ENCODE measurements around the gene CELF5.
A peak's percentile ranks its signal among the peaks of the same experiment; 100 is the strongest.
"Not testable (repeated sequence)": the region's sequence is repeated elsewhere in the genome, so short reads cannot be mapped to it uniquely, and the experiment has no call there.

The CELF5 gene

GRCh38 chr19:3275583-3276340 is 51.3 kb downstream of the CELF5 start:
- peak in 1 of 2 donors; percentile 22 for DNase-seq

GRCh38 chr19:3276341-3276799 is 51.9 kb downstream of the CELF5 start:
- DNase-seq = no peak

- no peak for DNase-seq
Measured at GRCh38 chr19:3277649-3278048, 53.2 kb downstream of the CELF5 start.

GRCh38 chr19:3278294-3278693 is 53.8 kb downstream of the CELF5 start:
- no peak for DNase-seq

- no peak for DNase-seq
Measured at GRCh38 chr19:3278749-3279148, 54.3 kb downstream of the CELF5 start.

DNA sequence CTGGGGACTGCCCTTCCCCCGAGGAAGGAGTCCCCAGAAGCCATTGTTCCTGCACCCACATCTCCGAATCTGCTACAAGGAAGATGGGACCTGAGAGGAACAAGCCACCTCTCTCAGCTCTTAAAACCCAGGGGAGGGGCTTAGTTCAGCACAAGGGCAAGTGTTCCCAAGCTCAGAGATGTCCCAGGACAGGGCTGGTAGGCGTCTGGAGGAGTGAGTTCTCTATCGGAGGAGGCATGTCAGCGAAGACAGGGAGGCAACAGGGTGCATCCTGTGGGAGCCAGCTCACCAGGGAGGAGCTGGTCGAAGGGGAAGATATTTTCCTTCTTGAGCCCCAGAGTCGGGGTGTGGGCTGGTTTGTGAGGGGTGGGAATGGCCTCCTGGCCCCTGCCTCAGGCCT is 54.8 kb downstream of the CELF5 start:
- DNase-seq = no peak

GRCh38 chr19:3281026-3281425 is 56.6 kb downstream of the CELF5 start:
- no peak for DNase-seq

DNA sequence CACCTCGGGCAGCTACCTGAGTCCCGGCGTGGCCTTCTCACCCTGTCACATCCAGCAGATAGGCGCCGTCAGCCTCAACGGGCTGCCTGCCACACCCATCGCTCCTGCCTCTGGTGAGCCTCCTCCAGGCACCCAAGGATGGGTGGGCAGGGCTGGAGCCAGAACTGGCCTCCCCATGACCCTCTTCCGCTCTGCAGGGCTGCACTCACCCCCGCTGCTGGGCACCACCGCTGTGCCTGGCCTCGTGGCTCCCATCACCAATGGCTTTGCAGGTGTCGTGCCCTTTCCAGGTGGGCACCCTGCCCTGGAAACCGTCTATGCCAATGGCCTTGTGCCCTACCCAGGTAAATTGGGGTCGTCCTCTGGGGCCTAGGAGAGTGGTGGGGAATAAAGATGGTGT is 57.7 kb downstream of the CELF5 start:
- no peak for DNase-seq

GRCh38 chr19:3282564-3282963 is 58.1 kb downstream of the CELF5 start:
- DNase-seq = no peak

DNA sequence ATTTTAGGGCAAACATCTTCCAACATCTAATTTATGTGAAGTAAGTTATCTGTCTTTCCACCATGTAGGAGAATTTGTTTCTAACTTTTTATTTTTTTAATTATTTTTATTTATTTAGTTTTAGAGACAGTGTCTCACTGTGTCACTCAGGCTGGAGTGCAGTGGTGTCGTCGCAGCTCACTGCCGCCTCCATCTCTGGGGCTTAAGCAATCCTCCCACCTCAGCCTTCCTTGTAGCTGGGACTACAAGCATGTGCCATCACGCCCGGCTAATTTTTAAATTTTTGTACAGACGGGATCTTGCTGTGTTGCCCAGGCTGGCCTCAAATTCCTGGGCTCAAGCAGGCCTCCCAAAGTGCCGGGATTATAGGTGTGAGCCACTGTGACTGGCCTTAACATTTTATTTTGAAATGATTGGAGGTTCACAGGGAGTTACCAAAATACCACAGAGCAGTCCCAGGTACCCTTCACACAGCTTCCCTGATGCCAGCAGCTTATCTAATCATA is 58.8 kb downstream of the CELF5 start:
- DNase-seq = no peak

- no peak for DNase-seq
Measured at GRCh38 chr19:3283886-3284657, 59.6 kb downstream of the CELF5 start.

- DNase-seq = no peak
Measured at GRCh38 chr19:3284759-3285646, 60.5 kb downstream of the CELF5 start.

DNA sequence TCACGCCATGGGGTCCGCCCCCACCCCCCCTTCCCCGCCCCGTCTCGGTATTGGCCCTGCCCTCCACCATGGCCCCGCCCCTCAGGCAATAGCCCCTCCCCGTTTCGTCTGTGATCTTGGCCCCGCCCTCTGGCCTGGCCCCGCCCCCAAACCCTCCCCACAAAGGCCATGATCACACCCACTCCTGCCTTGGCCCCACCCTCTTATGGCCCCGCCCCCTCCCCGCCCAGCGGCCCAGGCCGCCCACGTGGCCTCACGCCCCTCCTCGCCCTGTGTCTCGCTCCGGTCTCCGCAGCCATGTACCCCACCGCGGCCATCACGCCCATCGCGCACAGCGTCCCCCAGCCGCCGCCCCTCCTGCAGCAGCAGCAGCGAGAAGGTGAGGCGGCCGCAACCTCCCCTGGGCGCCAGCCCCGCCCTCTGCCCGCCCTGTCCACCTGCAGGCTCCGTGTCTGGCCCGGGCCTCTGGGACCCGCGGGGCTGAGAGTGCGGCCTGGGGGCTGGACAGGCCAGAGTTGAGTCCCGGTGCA is 61.3 kb downstream of the CELF5 start:
- DNase-seq = no peak

- DNase-seq = no peak
Measured at GRCh38 chr19:3287814-3288213, 63.4 kb downstream of the CELF5 start.

DNA sequence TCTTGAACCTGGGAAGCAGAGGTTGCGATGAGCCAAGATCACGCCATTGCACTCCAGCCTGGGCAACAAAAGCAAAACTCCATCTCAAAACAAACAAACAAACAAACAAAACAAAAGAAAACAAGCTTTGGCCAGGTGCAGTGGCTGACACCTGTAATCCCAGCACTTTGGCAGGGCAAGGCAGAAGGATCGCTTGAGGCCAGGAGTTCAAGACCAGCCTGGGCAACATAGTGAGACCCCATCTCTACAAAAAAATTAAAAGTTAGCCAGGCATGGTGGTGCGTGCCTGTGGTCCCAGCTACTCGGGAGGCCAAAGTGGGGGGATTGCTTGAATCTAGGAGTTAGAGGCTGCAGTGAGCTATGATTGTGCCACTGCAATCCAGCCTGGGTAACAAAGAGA is 64.0 kb downstream of the CELF5 start:
- DNase-seq = not testable (repeated sequence)

DNA sequence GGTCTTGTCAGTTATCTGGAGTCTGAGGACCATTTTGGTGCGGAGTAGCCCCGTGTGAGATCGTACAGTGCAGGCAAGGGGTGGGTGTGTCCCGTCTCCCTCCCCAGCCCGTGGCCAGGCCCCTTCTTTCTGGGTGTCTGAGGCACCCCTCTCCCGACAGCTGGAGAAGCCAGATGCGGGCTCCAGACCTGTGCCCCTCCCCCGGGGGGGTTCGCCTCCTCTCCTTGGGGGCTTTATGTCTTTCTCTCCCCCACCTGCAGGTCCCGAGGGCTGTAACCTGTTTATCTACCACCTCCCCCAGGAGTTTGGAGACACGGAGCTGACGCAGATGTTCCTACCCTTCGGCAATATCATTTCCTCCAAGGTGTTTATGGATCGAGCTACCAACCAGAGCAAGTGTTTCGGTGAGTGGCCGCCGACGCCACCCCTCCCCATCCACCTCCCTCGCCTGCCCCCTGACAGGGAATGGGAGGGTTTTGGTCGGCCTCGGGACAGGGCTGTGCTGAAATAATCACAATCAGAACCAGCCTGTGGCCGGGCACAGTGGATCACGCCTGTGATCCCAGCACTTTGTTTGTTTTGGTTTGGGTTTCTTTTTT is 65.6 kb downstream of the CELF5 start:
- no peak for DNase-seq

GRCh38 chr19:3290858-3291257 is 66.4 kb downstream of the CELF5 start:
- not testable (repeated sequence) for DNase-seq

DNA sequence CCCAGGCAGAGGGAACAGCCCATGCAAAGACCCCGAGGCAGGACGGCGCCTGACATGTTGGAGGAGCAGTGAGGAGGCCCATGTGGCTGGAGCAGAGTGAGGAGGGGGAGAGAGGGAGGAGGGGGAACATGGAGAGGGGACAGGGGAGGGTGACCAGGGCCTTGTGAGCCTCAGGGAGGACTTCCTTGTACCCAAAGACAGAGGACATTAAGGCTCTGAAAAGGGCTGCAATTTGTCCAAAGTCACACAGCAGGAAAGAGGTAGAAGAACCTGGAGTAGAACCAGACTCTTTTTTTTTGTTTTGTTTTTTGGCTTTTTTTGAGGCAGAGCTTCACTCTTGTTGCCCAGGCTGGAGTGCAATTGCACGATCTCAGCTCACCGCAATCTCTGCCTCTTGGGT is 67.2 kb downstream of the CELF5 start:
- no peak for DNase-seq

GRCh38 chr19:3292958-3293529 is 68.6 kb downstream of the CELF5 start:
- DNase-seq = no peak

GRCh38 chr19:3293560-3293959 is 69.1 kb downstream of the CELF5 start:
- DNase-seq = no peak

DNA sequence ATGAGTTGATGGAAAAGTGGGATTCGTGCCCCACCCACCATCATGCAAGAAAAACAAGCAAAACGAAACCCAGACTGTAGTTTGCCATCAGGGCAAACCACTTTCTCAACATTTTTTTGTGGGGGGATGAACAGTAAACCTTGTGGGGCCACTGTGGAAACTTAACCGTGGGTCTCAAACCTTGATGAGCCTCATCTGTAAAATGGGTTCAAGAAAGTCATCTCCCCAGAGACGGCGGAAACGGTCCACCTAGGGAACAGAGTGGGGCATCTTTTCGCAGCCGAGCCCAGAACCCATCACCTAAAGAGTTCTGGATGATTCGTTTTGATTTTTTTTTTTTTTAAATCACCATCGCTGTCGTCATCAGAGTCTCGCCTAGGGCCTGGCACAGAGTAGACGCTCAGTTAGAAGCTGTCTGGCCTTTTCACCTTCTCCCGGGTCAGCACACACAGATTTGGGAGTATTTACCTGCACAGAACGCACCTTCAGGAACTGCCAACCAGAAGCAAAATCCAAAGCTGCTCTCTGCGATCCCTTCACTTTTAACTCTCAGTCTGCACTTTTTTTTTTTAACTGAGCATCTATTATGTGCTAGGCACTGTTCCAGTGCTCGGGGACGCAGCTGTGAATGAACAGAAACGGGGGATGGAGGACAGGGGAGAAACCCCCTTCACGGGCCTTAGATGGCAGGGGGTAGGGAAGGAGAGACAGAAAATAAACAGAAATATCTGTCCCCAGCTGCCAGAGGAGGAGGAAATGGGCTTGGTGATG is 69.8 kb downstream of the CELF5 start:
- DNase-seq = no peak
